B cell (primary cell): Measurements from ENCODE around the gene BRD3. TPM values are rescaled to one million over a fixed set of nuclear protein-coding genes. Genes with fewer than 3 reads are reported as not detected.

Experiments
- ATAC-seq: fragments of 200-7000 bp; cut with Tn5 transposase; one replicate; pipeline ENCODE4 v1.10.0; 2021; ENCODE audit warnings: low read depth, mild to moderate bottlenecking, moderate number of reproducible peaks, moderate library complexity
- CTCF ChIA-PET: fragments of 350-600 bp; sonication (Branson Sonifier 250); formaldehyde crosslinking; loops from one replicate; lab custom pipeline; 2021; ENCODE audit warnings: antibody characterized with exemption, inconsistent platforms; lab: Charles Lee
- POLR2A ChIA-PET: fragments of 350-600 bp; sonication (Branson Sonifier 250); formaldehyde crosslinking; loops from one replicate; lab custom pipeline; 2021; ENCODE audit warnings: antibody characterized with exemption; lab: Charles Lee
- DNase-seq: peaks from one replicate; pipeline ENCODE4 v3.0.0; 2013
- H2AFZ ChIP-seq: 2 replicates; pipeline ENCODE4 v1.6.1; 2012; ENCODE audit warnings: mild to moderate bottlenecking, low read depth, low read length; ENCODE audit not compliant: insufficient read depth, poor library complexity, severe bottlenecking
- H3K27ac ChIP-seq, 2 donors: 1 replicate in 1 of 2; 2 replicates in 1 of 2; pipeline ENCODE4 v1.5.1; 2012 to 2013; ENCODE audit warnings: low read length in 2 of 2, mild to moderate bottlenecking in 2 of 2, moderate library complexity in 1 of 2
- H3K27me3 ChIP-seq, 4 experiments: fragments of 200-600 bp in 1 of 4; sonication (generic) in 1 of 4; replicated peaks in 1 of 4; 1 replicate in 2 of 4; 2 replicates in 2 of 4; pipeline versions ENCODE4 v1.6.1 to v1.7.0; 2013 to 2016; ENCODE audit warnings: low read length in 3 of 4, mild to moderate bottlenecking in 2 of 4, mixed read lengths in 1 of 4, moderate library complexity in 1 of 4; ENCODE audit not compliant: insufficient read depth in 4 of 4, control insufficient read depth in 3 of 4; ENCODE audit errors: control extremely low read depth in 1 of 4
- H3K36me3 ChIP-seq, 2 experiments: replicated peaks in 1 of 2; 1 replicate in 1 of 2; 2 replicates in 1 of 2; pipeline versions ENCODE4 v1.6.1 to v1.7.1; 2013; ENCODE audit warnings: low read length in 1 of 2; ENCODE audit not compliant: insufficient read depth in 2 of 2, control insufficient read depth in 1 of 2; ENCODE audit errors: control extremely low read depth in 1 of 2, extremely low read depth in 1 of 2
- H3K4me1 ChIP-seq, 2 donors: fragments of 200-600 bp in 1 of 2; sonication (generic) in 1 of 2; 1 replicate in 1 of 2; 2 replicates in 1 of 2; pipeline versions ENCODE4 v1.5.1 to v1.6.1; 2013 to 2017; ENCODE audit warnings: low read length in 2 of 2; ENCODE audit not compliant: control insufficient read depth in 2 of 2, insufficient read depth in 2 of 2
- H3K4me2 ChIP-seq: replicated peaks from 2 replicates; pipeline ENCODE3; 2012; ENCODE audit warnings: mild to moderate bottlenecking, low read depth, low read length; ENCODE audit not compliant: poor library complexity, severe bottlenecking
- H3K4me3 ChIP-seq, 5 experiments: fragments of 200-600 bp in 1 of 5; sonication (generic) in 1 of 5; 1 replicate in 3 of 5; 2 replicates in 2 of 5; pipeline versions ENCODE4 v1.5.1 to v1.7.0; 2011 to 2016; ENCODE audit warnings: low read length in 4 of 5, mild to moderate bottlenecking in 4 of 5, low read depth in 2 of 5, control low read depth in 1 of 5, moderate library complexity in 1 of 5; ENCODE audit not compliant: insufficient read depth in 1 of 5; ENCODE audit errors: control extremely low read depth in 1 of 5, extremely low read depth in 1 of 5
- H3K79me2 ChIP-seq: fragments of 200-600 bp; sonication (generic); one replicate; pipeline ENCODE4 v1.6.0; 2016; ENCODE audit warnings: low read length; ENCODE audit not compliant: control insufficient read depth, insufficient read depth
- H3K9ac ChIP-seq: fragments of 200-600 bp; sonication (generic); 2 replicates; pipeline ENCODE4 v1.6.1; 2017; ENCODE audit warnings: mild to moderate bottlenecking, low read length, moderate library complexity
- H3K9me3 ChIP-seq, 3 donors: one replicate each; pipeline versions ENCODE4 v1.6.1 to v1.7.1; 2013; ENCODE audit warnings: low read length in 2 of 3; ENCODE audit not compliant: control insufficient read depth in 2 of 3, insufficient read depth in 1 of 3; ENCODE audit errors: control extremely low read depth in 1 of 3
- H4K20me1 ChIP-seq: 2 replicates; pipeline ENCODE4 v1.6.0; 2012; ENCODE audit warnings: mild to moderate bottlenecking, low read length; ENCODE audit not compliant: insufficient read depth, control insufficient read depth, poor library complexity, severe bottlenecking
- H3K27ac Mint-ChIP-seq: one replicate; pipeline ENCODE4 v1.8.0; 2021; ENCODE audit warnings: mixed read lengths
- H3K27me3 Mint-ChIP-seq: one replicate; pipeline ENCODE4 v1.8.0; 2021; ENCODE audit warnings: mixed read lengths
- H3K4me1 Mint-ChIP-seq: one replicate; pipeline ENCODE4 v1.8.0; 2021; ENCODE audit warnings: mixed read lengths
- H3K4me3 Mint-ChIP-seq: one replicate; pipeline ENCODE4 v1.8.0; 2021; ENCODE audit warnings: mixed read lengths
- H3K9me3 Mint-ChIP-seq: one replicate; pipeline ENCODE4 v1.8.0; 2022; ENCODE audit warnings: mixed read lengths; ENCODE audit not compliant: insufficient read depth
- EZH2 ChIP-seq: IDR thresholded peaks from 2 replicates; pipeline ENCODE4 v1.6.1; 2012; ENCODE audit warnings: borderline replicate concordance, low read depth, mild to moderate bottlenecking, moderate library complexity, low read length; ENCODE audit not compliant: insufficient read depth, poor library complexity, severe bottlenecking
- WGBS: methylation state at CpG from one replicate; pipeline ENCODE4 v1.1.5; 2013; ENCODE audit warnings: missing lambda C conversion rate; ENCODE audit not compliant: insufficient coverage; 5-methylcytosine and 5-hydroxymethylcytosine counted together
- intact Hi-C: fragments of 100-400 bp; cut with micrococcal nuclease; formaldehyde crosslinking; loops from one replicate; pipeline ENCODE4 v1.10.0; 2022
- polyA plus RNA-seq: library from polyadenylated mRNA; depleted of rRNA; stranded (reverse); fragments of >200 nt; gene quantifications from 2 replicates; pipeline ENCODE4 v1.2.3, GENCODE V29; 2012
- total RNA-seq, 2 donors: library from RNA; stranded (reverse); fragments of 120-200 nt in 1 of 2; gene quantifications; 1 replicate in 1 of 2; 2 replicates in 1 of 2; pipeline versions ENCODE4 v1.2.3 to v1.2.4, GENCODE V29; 2013 to 2022
- TF ChIP-seq, protein P1 (sequence below): fragments of 200-600 bp; IDR thresholded peaks from one replicate; pipeline ENCODE4 v1.8.0; 2022; ENCODE audit warnings: antibody characterized with exemption, mild to moderate bottlenecking

Gene BRD3
- total and polyA plus RNA-seq, 2 donors (not counting 1 experiment from before 2014, with no cell fraction given): 8.9 to 38.0 TPM

DNA sequence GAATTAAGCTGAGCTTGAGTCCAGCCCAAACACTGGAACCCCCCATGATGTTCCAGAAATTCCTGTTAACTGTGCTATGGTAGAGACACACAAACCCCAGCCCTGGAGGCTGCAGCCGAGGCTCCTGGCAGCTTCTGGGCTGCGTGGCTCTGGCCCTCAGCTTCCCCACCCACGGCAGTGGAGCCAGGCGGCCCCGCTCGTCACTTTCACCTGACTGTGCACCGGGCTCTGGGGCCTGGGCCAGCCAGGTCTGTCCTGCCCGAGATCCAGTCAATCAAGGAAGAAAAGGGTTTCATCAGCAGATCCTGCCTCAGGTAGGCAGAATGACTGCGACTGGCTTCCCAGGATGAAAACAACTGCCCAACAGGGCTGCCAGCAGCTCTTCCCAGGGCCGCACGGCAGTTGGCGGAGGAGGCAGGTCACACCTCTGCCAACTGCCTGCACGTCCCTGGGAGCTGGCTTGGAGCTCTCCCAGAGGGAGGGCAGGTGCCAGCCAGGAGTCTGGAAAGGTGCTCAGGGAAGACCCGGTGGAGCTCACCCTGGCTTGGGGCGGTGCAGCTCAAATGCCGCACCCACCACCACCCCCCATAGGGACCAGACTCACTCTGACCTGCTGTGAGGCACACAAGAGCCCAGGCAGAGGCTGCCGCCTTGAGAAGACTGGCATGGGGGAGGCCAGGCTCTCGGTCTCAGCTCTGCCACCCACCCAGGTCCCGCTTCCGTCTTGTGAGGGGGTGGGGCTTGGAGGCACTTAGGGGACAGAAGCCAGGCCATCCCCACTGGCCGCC is 20.7 kb downstream of the BRD3 start:
- no peaks in the 10 kb centered on the region for H3K4me1 ChIP-seq
- peak; percentile 5 for ATAC-seq
- peaks cover 36% of the 10 kb centered on the region for H4K20me1 ChIP-seq
- no peak for DNase-seq
- Mint-ChIP-seq H3K27me3 (no peaks in the 10 kb centered on the region), H3K9me3 (no peaks in the 10 kb centered on the region), H3K27ac (no peak overlapping the region), H3K4me3 (no peak overlapping the region), H3K4me1 (no peaks in the 10 kb centered on the region)
- no peak overlapping the region for H3K4me3 ChIP-seq
- TF ChIP-seq, protein P1, sequence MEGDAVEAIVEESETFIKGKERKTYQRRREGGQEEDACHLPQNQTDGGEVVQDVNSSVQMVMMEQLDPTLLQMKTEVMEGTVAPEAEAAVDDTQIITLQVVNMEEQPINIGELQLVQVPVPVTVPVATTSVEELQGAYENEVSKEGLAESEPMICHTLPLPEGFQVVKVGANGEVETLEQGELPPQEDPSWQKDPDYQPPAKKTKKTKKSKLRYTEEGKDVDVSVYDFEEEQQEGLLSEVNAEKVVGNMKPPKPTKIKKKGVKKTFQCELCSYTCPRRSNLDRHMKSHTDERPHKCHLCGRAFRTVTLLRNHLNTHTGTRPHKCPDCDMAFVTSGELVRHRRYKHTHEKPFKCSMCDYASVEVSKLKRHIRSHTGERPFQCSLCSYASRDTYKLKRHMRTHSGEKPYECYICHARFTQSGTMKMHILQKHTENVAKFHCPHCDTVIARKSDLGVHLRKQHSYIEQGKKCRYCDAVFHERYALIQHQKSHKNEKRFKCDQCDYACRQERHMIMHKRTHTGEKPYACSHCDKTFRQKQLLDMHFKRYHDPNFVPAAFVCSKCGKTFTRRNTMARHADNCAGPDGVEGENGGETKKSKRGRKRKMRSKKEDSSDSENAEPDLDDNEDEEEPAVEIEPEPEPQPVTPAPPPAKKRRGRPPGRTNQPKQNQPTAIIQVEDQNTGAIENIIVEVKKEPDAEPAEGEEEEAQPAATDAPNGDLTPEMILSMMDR: no peak
- no peak for TF ChIP-seq EZH2
- intact Hi-C loops: no loop called here
- H3K79me2 ChIP-seq: peaks cover 5% of the 10 kb centered on the region
- WGBS: 96% methylated on average over 21 of the region's 21 CpGs
- H3K9ac ChIP-seq: no peak overlapping the region
- H3K4me2 ChIP-seq: no peak overlapping the region
- no peak overlapping the region for H3K27ac ChIP-seq
- H2AFZ ChIP-seq: no peak overlapping the region
- H3K9me3 ChIP-seq: no peaks in the 10 kb centered on the region
- ChIA-PET POLR2A (no interaction called here), CTCF (interaction anchor here (0.6 kb wide), 1 partner anchor 98 kb away, joined by 3 read pairs; no protein-coding TSS in a partner anchor)
- peaks cover 0 to 83% of the 10 kb centered on the region in 2 experiments for H3K36me3 ChIP-seq
- H3K27me3 ChIP-seq: no peaks in the 10 kb centered on the region

DNA sequence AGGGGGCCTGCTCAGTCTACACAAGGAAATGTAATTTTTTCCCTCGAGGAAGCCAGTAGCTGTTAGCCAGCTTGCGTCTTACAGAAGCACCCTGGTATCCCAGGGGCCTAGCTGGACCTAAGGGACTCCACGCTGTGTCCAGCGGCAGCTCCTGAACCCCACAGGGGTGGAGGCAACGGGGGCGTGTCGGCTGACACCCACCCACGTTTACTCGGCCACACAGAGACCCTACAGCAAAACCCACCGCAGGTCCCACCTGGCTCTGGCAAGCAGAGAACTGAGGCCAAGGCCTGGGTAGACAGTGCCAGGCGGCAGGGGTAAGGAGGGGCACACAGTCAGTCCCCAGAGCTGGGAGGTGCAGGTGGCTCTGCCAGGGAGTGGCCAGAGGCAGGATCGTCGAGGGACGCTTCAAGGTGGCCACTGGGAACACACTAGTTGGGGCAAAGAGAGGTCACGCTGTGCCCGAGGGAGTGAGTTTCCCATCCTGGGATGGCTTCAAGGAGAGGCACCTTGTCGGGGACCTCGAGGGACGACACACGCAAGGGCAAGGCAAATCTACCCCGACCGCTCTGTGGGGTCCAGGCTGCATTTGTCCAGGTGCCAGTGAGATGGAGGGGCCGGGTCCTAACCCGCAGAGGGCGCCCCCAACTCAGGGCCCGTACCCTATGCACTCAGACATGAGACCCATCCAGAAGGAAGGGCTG is 21.8 kb downstream of the BRD3 start:
- Histone ChIP-seq H2AFZ (no peak overlapping the region), H3K4me1 (no peaks in the 10 kb centered on the region), H3K9ac (no peak overlapping the region), H3K27me3 (no peaks in the 10 kb centered on the region), H4K20me1 (peaks cover 36% of the 10 kb centered on the region), H3K27ac (no peak overlapping the region), H3K4me3 (no peak overlapping the region), H3K4me2 (no peak overlapping the region), H3K79me2 (peaks cover 5% of the 10 kb centered on the region), H3K9me3 (no peaks in the 10 kb centered on the region), H3K36me3 (peaks cover 0 to 80% of the 10 kb centered on the region in 2 experiments)
- Mint-ChIP-seq H3K4me3 (no peak overlapping the region), H3K4me1 (no peaks in the 10 kb centered on the region), H3K9me3 (no peaks in the 10 kb centered on the region), H3K27me3 (no peaks in the 10 kb centered on the region), H3K27ac (no peak overlapping the region)
- ChIA-PET CTCF (interaction anchor here (0.5 kb wide), 1 partner anchor 691 kb away, joined by 5 read pairs; no protein-coding TSS in a partner anchor), POLR2A (no interaction called here)
- 96% methylated on average over 26 of the region's 26 CpGs for WGBS
- intact Hi-C loops: no loop called here
- DNase-seq: no peak
- no peak for ATAC-seq
- no peak for TF ChIP-seq EZH2
